ENCODE data around the gene COL23A1. TPM values are rescaled to one million over a fixed set of nuclear protein-coding genes. Genes with fewer than 3 reads are reported as not detected.

The COL23A1 gene
- total and polyA plus RNA-seq, 2 experiments from 2014 or later = 4.8 to 8.2 TPM

DNA sequence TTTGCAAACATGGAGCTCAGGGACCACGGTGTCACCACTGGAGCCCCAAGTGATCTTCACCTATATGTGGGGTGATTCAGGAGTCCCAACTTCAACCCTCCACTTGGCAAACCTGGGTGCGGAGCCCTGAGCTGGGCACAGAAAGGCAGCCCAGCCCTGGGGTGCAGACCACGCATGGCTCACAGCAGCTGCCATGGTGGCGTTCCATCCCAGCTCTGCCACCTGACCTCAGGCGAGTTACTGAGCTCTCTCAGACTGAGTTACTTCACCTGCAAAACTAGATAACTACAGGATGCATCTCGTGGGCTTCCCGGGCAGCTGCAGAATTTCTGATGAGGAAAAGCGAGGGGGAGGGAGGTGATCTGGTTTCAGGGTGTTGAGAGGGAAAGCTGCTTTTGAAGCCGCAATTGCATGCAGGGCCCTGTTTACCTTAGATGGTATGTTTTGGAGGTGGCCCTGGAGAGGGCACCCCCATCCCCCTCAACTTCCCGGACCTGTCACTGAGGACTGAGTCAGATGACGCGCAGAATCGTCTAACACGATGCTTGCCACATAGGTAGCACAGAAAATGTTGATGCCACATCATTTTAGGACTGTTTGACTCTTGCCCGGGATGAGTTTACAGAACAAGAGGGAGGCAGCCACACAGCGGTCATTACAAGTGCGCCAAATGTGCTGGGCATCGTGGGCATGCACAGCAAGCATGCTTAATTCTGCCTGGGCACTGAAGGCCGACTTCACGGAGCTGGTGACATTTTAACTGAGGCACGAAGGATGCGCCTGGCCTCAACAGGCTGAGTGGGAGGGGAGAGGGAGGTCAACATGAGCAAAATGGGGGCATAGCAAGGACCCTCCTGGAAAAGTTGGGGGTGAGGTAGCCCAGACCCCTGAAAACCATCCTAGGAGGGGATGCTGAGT is 154.6 kb downstream of the COL23A1 start (continued):
- TF ChIP-seq, protein P1, sequence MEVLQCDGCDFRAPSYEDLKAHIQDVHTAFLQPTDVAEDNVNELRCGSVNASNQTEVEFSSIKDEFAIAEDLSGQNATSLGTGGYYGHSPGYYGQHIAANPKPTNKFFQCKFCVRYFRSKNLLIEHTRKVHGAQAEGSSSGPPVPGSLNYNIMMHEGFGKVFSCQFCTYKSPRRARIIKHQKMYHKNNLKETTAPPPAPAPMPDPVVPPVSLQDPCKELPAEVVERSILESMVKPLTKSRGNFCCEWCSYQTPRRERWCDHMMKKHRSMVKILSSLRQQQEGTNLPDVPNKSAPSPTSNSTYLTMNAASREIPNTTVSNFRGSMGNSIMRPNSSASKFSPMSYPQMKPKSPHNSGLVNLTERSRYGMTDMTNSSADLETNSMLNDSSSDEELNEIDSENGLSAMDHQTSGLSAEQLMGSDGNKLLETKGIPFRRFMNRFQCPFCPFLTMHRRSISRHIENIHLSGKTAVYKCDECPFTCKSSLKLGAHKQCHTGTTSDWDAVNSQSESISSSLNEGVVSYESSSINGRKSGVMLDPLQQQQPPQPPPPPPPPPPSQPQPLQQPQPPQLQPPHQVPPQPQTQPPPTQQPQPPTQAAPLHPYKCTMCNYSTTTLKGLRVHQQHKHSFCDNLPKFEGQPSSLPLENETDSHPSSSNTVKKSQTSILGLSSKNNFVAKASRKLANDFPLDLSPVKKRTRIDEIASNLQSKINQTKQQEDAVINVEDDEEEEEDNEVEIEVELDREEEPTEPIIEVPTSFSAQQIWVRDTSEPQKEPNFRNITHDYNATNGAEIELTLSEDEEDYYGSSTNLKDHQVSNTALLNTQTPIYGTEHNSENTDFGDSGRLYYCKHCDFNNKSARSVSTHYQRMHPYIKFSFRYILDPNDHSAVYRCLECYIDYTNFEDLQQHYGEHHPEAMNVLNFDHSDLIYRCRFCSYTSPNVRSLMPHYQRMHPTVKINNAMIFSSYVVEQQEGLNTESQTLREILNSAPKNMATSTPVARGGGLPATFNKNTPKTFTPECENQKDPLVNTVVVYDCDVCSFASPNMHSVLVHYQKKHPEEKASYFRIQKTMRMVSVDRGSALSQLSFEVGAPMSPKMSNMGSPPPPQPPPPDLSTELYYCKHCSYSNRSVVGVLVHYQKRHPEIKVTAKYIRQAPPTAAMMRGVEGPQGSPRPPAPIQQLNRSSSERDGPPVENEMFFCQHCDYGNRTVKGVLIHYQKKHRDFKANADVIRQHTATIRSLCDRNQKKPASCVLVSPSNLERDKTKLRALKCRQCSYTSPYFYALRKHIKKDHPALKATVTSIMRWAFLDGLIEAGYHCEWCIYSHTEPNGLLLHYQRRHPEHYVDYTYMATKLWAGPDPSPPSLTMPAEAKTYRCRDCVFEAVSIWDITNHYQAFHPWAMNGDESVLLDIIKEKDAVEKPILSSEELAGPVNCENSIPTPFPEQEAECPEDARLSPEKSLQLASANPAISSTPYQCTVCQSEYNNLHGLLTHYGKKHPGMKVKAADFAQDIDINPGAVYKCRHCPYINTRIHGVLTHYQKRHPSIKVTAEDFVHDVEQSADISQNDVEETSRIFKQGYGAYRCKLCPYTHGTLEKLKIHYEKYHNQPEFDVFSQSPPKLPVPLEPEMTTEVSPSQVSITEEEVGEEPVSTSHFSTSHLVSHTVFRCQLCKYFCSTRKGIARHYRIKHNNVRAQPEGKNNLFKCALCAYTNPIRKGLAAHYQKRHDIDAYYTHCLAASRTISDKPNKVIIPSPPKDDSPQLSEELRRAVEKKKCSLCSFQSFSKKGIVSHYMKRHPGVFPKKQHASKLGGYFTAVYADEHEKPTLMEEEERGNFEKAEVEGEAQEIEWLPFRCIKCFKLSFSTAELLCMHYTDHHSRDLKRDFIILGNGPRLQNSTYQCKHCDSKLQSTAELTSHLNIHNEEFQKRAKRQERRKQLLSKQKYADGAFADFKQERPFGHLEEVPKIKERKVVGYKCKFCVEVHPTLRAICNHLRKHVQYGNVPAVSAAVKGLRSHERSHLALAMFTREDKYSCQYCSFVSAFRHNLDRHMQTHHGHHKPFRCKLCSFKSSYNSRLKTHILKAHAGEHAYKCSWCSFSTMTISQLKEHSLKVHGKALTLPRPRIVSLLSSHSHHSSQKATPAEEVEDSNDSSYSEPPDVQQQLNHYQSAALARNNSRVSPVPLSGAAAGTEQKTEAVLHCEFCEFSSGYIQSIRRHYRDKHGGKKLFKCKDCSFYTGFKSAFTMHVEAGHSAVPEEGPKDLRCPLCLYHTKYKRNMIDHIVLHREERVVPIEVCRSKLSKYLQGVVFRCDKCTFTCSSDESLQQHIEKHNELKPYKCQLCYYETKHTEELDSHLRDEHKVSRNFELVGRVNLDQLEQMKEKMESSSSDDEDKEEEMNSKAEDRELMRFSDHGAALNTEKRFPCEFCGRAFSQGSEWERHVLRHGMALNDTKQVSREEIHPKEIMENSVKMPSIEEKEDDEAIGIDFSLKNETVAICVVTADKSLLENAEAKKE (CRISPR knock-in tag; IDR thresholded peaks at IDR 0.05) = no peak
- TF ChIP-seq EZH2phosphoT487 (IDR thresholded peaks at IDR 0.05; ENCODE audit: unreplicated experiment) = no peak
- TF ChIP-seq POLR2AphosphoS5 (IDR thresholded peaks at IDR 0.05; ENCODE audit: low read depth) = no peak

DNA sequence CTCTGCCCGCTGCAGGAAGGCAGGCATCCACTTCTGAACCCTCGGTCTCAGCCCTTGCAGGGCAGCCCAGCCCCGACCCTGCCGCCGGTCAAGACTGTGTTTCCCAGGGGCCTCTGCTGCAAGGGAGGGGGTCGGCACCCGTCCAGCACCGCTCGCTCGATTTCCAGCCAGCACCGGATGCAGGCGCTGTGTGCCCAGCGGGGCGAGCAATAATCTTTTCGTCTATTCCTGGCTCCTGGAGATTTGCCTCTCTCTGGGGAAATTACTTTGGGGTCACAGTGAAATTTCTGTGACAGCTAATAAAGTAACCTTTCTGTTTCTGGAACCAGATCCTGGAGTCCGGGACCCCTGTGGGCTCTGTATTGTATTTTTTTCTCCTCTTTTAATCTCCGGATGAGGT is 155.3 kb downstream of the COL23A1 start:
- Histone ChIP-seq H3K4me2 (no peak overlapping the region), H3K4me3 (no peak overlapping the region), H3K9me2 (ENCODE audit: insufficient read depth) (no peaks in the 10 kb centered on the region), H4K20me1 (replicated peaks; ENCODE audit: insufficient read depth) (no peaks in the 10 kb centered on the region), H3K27me3 (ENCODE audit: insufficient read depth) (no peaks in the 10 kb centered on the region), H3F3A (replicated peaks; ENCODE audit: low read depth) (no peaks in the 10 kb centered on the region), H3K79me2 (replicated peaks; ENCODE audit: insufficient read depth) (no peaks in the 10 kb centered on the region), H3K27ac (ENCODE audit: low read depth) (no peak overlapping the region), H3K4me1 (ENCODE audit: insufficient read depth) (no peaks in the 10 kb centered on the region), H2AFZ (no peak overlapping the region), H3K36me3 (ENCODE audit: insufficient read depth) (no peaks in the 10 kb centered on the region)
- H3K9me3 Mint-ChIP-seq = peaks cover 9% of the 10 kb centered on the region
- ATAC-seq (no peak), DNase-seq (ENCODE audit: low spot score) (no peak)
- no peak overlapping the region for H3K27ac Mint-ChIP-seq
- no peak overlapping the region for H3K4me3 Mint-ChIP-seq
- no peaks in the 10 kb centered on the region for H3K27me3 Mint-ChIP-seq (ENCODE audit: insufficient read depth, low read depth, poor library complexity)
- peaks cover 14% of the 10 kb centered on the region for H3K4me1 Mint-ChIP-seq
- peaks cover 5% of the 10 kb centered on the region; the same call in 2 of the 3 replicates for H3K36me3 Mint-ChIP-seq (ENCODE audit: low read depth)
- TF ChIP-seq, protein P2, sequence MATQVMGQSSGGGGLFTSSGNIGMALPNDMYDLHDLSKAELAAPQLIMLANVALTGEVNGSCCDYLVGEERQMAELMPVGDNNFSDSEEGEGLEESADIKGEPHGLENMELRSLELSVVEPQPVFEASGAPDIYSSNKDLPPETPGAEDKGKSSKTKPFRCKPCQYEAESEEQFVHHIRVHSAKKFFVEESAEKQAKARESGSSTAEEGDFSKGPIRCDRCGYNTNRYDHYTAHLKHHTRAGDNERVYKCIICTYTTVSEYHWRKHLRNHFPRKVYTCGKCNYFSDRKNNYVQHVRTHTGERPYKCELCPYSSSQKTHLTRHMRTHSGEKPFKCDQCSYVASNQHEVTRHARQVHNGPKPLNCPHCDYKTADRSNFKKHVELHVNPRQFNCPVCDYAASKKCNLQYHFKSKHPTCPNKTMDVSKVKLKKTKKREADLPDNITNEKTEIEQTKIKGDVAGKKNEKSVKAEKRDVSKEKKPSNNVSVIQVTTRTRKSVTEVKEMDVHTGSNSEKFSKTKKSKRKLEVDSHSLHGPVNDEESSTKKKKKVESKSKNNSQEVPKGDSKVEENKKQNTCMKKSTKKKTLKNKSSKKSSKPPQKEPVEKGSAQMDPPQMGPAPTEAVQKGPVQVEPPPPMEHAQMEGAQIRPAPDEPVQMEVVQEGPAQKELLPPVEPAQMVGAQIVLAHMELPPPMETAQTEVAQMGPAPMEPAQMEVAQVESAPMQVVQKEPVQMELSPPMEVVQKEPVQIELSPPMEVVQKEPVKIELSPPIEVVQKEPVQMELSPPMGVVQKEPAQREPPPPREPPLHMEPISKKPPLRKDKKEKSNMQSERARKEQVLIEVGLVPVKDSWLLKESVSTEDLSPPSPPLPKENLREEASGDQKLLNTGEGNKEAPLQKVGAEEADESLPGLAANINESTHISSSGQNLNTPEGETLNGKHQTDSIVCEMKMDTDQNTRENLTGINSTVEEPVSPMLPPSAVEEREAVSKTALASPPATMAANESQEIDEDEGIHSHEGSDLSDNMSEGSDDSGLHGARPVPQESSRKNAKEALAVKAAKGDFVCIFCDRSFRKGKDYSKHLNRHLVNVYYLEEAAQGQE (IDR thresholded peaks at IDR 0.05; ENCODE audit: unreplicated experiment) = no peak
- TF ChIP-seq EZH2phosphoT487 (IDR thresholded peaks at IDR 0.05; ENCODE audit: unreplicated experiment) (no peak), EZH2 (IDR thresholded peaks at IDR 0.05; ENCODE audit: low read depth, unreplicated experiment) (no peak)
- TF ChIP-seq, protein P3, sequence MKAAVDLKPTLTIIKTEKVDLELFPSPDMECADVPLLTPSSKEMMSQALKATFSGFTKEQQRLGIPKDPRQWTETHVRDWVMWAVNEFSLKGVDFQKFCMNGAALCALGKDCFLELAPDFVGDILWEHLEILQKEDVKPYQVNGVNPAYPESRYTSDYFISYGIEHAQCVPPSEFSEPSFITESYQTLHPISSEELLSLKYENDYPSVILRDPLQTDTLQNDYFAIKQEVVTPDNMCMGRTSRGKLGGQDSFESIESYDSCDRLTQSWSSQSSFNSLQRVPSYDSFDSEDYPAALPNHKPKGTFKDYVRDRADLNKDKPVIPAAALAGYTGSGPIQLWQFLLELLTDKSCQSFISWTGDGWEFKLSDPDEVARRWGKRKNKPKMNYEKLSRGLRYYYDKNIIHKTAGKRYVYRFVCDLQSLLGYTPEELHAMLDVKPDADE (IDR thresholded peaks at IDR 0.05) = no peak

Data from GM23338 (cell line).